Measurements from ENCODE around the gene IGFL1.

DNA sequence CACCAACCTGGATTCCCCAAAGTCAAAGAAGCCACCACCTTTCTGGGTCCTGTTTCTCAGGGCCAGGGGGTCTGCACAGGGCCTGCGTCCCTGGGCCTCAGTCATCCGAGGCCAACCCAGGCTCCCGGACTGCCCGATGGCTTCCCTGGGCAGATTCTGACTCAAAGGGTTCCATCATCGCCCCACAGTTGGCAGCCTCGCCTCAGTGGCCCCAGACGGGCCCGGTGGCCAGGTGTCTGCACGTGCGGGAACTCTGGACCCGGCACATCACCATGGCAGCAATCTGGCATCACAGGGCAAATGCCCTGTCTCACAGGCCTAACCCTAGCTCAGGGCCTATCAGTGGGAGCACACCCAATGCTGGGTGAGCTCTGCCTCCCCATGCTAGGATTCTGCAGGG, 2.9 kb downstream of the IGFL1 start:
- TF ChIP-seq, protein P1, sequence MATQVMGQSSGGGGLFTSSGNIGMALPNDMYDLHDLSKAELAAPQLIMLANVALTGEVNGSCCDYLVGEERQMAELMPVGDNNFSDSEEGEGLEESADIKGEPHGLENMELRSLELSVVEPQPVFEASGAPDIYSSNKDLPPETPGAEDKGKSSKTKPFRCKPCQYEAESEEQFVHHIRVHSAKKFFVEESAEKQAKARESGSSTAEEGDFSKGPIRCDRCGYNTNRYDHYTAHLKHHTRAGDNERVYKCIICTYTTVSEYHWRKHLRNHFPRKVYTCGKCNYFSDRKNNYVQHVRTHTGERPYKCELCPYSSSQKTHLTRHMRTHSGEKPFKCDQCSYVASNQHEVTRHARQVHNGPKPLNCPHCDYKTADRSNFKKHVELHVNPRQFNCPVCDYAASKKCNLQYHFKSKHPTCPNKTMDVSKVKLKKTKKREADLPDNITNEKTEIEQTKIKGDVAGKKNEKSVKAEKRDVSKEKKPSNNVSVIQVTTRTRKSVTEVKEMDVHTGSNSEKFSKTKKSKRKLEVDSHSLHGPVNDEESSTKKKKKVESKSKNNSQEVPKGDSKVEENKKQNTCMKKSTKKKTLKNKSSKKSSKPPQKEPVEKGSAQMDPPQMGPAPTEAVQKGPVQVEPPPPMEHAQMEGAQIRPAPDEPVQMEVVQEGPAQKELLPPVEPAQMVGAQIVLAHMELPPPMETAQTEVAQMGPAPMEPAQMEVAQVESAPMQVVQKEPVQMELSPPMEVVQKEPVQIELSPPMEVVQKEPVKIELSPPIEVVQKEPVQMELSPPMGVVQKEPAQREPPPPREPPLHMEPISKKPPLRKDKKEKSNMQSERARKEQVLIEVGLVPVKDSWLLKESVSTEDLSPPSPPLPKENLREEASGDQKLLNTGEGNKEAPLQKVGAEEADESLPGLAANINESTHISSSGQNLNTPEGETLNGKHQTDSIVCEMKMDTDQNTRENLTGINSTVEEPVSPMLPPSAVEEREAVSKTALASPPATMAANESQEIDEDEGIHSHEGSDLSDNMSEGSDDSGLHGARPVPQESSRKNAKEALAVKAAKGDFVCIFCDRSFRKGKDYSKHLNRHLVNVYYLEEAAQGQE (IDR thresholded peaks at IDR 0.05; ENCODE audit: insufficient read depth in 1 of 2, low read depth in 2 of 2, low read length in 2 of 2): no peak
- TF ChIP-seq POLR2AphosphoS5 (IDR thresholded peaks at IDR 0.05; ENCODE audit: low read depth, low read length): no peak

Measured in PFSK-1 (cell line).